ENCODE results near the gene SYNGR3.
A peak's percentile ranks its signal among the peaks of the same experiment; 100 is the strongest.

The SYNGR3 gene

GRCh38 chr16:2027024-2028010, 37.5 kb downstream of the SYNGR3 start:
- TF ChIP-seq, protein P1, sequence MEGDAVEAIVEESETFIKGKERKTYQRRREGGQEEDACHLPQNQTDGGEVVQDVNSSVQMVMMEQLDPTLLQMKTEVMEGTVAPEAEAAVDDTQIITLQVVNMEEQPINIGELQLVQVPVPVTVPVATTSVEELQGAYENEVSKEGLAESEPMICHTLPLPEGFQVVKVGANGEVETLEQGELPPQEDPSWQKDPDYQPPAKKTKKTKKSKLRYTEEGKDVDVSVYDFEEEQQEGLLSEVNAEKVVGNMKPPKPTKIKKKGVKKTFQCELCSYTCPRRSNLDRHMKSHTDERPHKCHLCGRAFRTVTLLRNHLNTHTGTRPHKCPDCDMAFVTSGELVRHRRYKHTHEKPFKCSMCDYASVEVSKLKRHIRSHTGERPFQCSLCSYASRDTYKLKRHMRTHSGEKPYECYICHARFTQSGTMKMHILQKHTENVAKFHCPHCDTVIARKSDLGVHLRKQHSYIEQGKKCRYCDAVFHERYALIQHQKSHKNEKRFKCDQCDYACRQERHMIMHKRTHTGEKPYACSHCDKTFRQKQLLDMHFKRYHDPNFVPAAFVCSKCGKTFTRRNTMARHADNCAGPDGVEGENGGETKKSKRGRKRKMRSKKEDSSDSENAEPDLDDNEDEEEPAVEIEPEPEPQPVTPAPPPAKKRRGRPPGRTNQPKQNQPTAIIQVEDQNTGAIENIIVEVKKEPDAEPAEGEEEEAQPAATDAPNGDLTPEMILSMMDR (IDR thresholded peaks at IDR 0.05; ENCODE audit: low read length): no peak; the same call in 1 of the 2 replicates
- no peak for TF ChIP-seq EZH2 (IDR thresholded peaks at IDR 0.05; ENCODE audit: borderline replicate concordance, low read length)
- H3F3A ChIP-seq (ENCODE audit: insufficient read depth, low read length): no peaks in the 10 kb centered on the region
- peak overlapping the region; percentile 47 for H3K4me3 ChIP-seq (ENCODE audit: low read depth, low read length, poor library complexity, severe bottlenecking)
- H3K4me2 ChIP-seq (ENCODE audit: low read length): peak overlapping the region; percentile 48; the same call in 1 of the 2 replicates
- no peak overlapping the region for H3K27ac ChIP-seq (ENCODE audit: low read depth, low read length, poor library complexity, severe bottlenecking)
- peaks cover 28% of the 10 kb centered on the region for H3K27me3 ChIP-seq (ENCODE audit: insufficient read depth, low read length)
- no peaks in the 10 kb centered on the region for H3K9me3 ChIP-seq (ENCODE audit: low read length)
- peaks cover 16% of the 10 kb centered on the region for H3K4me1 ChIP-seq (ENCODE audit: insufficient read depth, low read length, severe bottlenecking)
- no peaks in the 10 kb centered on the region for H3K9me2 ChIP-seq (ENCODE audit: low read depth, low read length)
- H3K9ac ChIP-seq (ENCODE audit: low read length): no peak overlapping the region
- no peaks in the 10 kb centered on the region for H4K20me1 ChIP-seq (ENCODE audit: insufficient read depth, low read length)
- H3K36me3 ChIP-seq (ENCODE audit: insufficient read depth, low read length): no peaks in the 10 kb centered on the region
- no peaks in the 10 kb centered on the region for H3K79me2 ChIP-seq (ENCODE audit: insufficient read depth, low read length)
- H2AFZ ChIP-seq (ENCODE audit: low read length): no peak overlapping the region

GRCh38 chr16:2028146-2028545, 38.4 kb downstream of the SYNGR3 start:
- peaks cover 28% of the 10 kb centered on the region for H3K27me3 ChIP-seq (ENCODE audit: insufficient read depth, low read length)
- H3K27ac ChIP-seq (ENCODE audit: low read depth, low read length, poor library complexity, severe bottlenecking): no peak overlapping the region
- no peaks in the 10 kb centered on the region for H3K36me3 ChIP-seq (ENCODE audit: insufficient read depth, low read length)
- H3K4me3 ChIP-seq (ENCODE audit: low read depth, low read length, poor library complexity, severe bottlenecking): no peak overlapping the region
- H3K9ac ChIP-seq (ENCODE audit: low read length): no peak overlapping the region
- TF ChIP-seq EZH2 (IDR thresholded peaks at IDR 0.05; ENCODE audit: borderline replicate concordance, low read length): no peak
- TF ChIP-seq, protein P1 (IDR thresholded peaks at IDR 0.05; ENCODE audit: low read length): no peak
- H3K4me2 ChIP-seq (ENCODE audit: low read length): no peak overlapping the region
- no peaks in the 10 kb centered on the region for H3K79me2 ChIP-seq (ENCODE audit: insufficient read depth, low read length)
- no peaks in the 10 kb centered on the region for H3F3A ChIP-seq (ENCODE audit: insufficient read depth, low read length)
- no peaks in the 10 kb centered on the region for H3K9me3 ChIP-seq (ENCODE audit: low read length)
- no peak overlapping the region for H2AFZ ChIP-seq (ENCODE audit: low read length)
- no peaks in the 10 kb centered on the region for H4K20me1 ChIP-seq (ENCODE audit: insufficient read depth, low read length)
- H3K9me2 ChIP-seq (ENCODE audit: low read depth, low read length): no peaks in the 10 kb centered on the region
- peaks cover 10% of the 10 kb centered on the region for H3K4me1 ChIP-seq (ENCODE audit: insufficient read depth, low read length, severe bottlenecking)

DNA sequence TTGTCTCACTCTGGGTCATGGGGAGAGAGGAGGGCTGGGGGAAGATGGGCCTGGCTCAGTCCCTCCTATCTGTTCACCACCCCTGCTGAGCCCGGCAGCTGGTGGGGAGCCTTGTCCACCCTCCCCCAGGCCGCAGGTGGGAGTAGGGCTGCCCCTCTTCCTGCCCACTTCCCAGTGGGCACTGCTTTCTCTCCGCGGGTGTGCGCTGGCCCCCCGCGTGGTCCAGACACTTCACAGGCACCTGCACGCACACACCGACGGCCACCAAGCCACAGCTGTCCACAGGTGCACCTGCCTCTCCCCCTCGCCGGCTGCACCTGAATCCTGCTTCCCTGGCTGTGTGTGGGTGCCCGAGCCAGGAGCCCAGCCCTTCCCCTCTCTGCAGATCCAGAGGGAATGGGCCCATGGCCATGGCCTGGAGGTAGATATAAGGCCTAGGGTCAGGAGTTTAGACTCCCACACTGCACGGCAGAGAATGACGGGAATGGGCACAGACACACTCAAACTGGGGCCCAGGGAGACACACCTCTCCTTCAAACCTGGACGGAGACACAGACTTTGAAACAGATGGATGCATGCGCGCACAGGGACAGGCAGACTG, 39.0 kb downstream of the SYNGR3 start:
- no peak overlapping the region for H3K4me2 ChIP-seq (ENCODE audit: low read length)

More for the DNA sequence above, 39.0 kb downstream of the SYNGR3 start:
- no peaks in the 10 kb centered on the region for H3F3A ChIP-seq (ENCODE audit: insufficient read depth, low read length)
- H3K9me3 ChIP-seq (ENCODE audit: low read length): no peaks in the 10 kb centered on the region
- H3K4me1 ChIP-seq (ENCODE audit: insufficient read depth, low read length, severe bottlenecking): peaks cover 4% of the 10 kb centered on the region
- no peak overlapping the region for H3K9ac ChIP-seq (ENCODE audit: low read length)
- no peaks in the 10 kb centered on the region for H3K79me2 ChIP-seq (ENCODE audit: insufficient read depth, low read length)
- no peaks in the 10 kb centered on the region for H4K20me1 ChIP-seq (ENCODE audit: insufficient read depth, low read length)
- no peak overlapping the region for H3K27ac ChIP-seq (ENCODE audit: low read depth, low read length, poor library complexity, severe bottlenecking)
- no peaks in the 10 kb centered on the region for H3K36me3 ChIP-seq (ENCODE audit: insufficient read depth, low read length)
- no peak overlapping the region for H2AFZ ChIP-seq (ENCODE audit: low read length)
- H3K9me2 ChIP-seq (ENCODE audit: low read depth, low read length): no peaks in the 10 kb centered on the region
- TF ChIP-seq, protein P1 (IDR thresholded peaks at IDR 0.05; ENCODE audit: low read length): no peak
- no peak for TF ChIP-seq EZH2 (IDR thresholded peaks at IDR 0.05; ENCODE audit: borderline replicate concordance, low read length)
- H3K4me3 ChIP-seq (ENCODE audit: low read depth, low read length, poor library complexity, severe bottlenecking): no peak overlapping the region
- H3K27me3 ChIP-seq (ENCODE audit: insufficient read depth, low read length): peaks cover 28% of the 10 kb centered on the region

Data from OCI-LY1 (cell line).